OCI-LY3 (cell line): Measurements from ENCODE around the gene IZUMO1.
"Not testable (repeated sequence)": the region's sequence is repeated elsewhere in the genome, so short reads cannot be mapped to it uniquely, and the experiment has no call there.

ENCODE experiments used
- CTCF ChIP-seq: fragments of 200-600, 300-600 bp; sonication (generic); IDR thresholded peaks from 2 replicates; pipeline ENCODE4 v1.5.1; 2014; ENCODE audit warnings: antibody characterized with exemption, low read length, low read depth
- EZH2phosphoT487 ChIP-seq: fragments of 200-600 bp; shearing (Covaris generic); IDR thresholded peaks from 2 replicates; pipeline ENCODE4 v1.6.1; 2018; ENCODE audit warnings: antibody characterized with exemption, mixed run types, low read depth

GRCh38 chr19:48693629-48694028 is 53.1 kb downstream of the IZUMO1 start:
- not testable (repeated sequence) for TF ChIP-seq CTCF, EZH2phosphoT487
